ENCODE measurements around the gene LETMD1.

The LETMD1 gene

DNA sequence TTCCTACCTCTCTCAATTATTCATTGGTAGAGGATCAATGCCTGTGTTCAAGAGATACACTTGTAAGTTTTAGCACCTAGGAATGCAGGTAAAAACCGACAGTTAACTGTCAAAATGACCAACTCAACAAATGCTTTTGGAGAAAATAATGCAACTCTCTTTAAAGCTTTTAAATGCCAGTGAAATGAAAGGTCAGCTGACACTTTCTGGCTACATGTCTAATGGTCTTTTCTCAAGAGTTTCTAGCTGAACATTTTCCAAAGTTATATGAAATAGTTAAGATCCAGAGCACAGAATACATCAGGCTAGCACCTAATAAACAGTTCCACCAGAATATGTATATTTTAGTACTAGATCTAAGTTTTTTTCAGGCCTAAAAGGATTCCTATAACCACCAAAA, 33.3 kb downstream of the LETMD1 start:
- in situ Hi-C loops (cut with HindIII; ENCODE audit: low sequenced_read_pairs), result no loop called here
- no peak overlapping the region for H3K4me3 ChIP-seq (ENCODE audit: low read depth, low read length)
- no peak for DNase-seq (ENCODE audit: low read depth, low spot score)
- TF ChIP-seq, protein P1, sequence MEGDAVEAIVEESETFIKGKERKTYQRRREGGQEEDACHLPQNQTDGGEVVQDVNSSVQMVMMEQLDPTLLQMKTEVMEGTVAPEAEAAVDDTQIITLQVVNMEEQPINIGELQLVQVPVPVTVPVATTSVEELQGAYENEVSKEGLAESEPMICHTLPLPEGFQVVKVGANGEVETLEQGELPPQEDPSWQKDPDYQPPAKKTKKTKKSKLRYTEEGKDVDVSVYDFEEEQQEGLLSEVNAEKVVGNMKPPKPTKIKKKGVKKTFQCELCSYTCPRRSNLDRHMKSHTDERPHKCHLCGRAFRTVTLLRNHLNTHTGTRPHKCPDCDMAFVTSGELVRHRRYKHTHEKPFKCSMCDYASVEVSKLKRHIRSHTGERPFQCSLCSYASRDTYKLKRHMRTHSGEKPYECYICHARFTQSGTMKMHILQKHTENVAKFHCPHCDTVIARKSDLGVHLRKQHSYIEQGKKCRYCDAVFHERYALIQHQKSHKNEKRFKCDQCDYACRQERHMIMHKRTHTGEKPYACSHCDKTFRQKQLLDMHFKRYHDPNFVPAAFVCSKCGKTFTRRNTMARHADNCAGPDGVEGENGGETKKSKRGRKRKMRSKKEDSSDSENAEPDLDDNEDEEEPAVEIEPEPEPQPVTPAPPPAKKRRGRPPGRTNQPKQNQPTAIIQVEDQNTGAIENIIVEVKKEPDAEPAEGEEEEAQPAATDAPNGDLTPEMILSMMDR (IDR thresholded peaks at IDR 0.05; ENCODE audit: low read depth, low read length), result no peak

DNA sequence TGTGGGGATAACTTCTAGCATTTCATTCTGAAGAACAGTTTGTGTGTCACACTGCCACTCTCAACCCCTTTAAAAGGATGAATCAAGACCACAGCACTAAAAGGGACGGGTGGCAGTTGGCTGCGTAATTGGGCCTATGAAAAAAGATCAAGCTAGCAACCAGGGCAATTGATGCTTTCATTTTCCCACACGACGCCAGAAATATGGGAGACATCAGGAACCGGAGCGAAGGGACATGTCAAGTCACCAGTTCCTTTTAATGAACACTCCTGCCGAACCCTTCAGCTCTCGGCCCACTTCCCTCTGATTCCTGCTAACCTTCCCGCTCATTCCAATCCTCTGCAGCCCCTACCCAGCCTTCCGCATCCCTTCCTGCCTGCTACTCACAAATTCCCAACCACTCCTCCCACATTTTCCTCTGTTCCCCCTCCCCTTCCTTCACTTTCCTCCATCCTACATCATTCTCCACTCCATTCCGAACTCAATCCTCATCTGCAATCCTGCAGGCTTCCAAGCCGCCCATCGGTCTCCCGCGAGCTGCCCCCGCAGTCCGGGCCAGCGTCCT, 34.5 kb downstream of the LETMD1 start:
- peak overlapping the region; percentile 92 for H3K4me3 ChIP-seq (ENCODE audit: low read depth, low read length)
- in situ Hi-C loops (cut with HindIII; ENCODE audit: low sequenced_read_pairs), result no loop called here
- peak; percentile 43 for DNase-seq (ENCODE audit: low read depth, low spot score)
- TF ChIP-seq, protein P1 (IDR thresholded peaks at IDR 0.05; ENCODE audit: low read depth, low read length), result no peak

DNA sequence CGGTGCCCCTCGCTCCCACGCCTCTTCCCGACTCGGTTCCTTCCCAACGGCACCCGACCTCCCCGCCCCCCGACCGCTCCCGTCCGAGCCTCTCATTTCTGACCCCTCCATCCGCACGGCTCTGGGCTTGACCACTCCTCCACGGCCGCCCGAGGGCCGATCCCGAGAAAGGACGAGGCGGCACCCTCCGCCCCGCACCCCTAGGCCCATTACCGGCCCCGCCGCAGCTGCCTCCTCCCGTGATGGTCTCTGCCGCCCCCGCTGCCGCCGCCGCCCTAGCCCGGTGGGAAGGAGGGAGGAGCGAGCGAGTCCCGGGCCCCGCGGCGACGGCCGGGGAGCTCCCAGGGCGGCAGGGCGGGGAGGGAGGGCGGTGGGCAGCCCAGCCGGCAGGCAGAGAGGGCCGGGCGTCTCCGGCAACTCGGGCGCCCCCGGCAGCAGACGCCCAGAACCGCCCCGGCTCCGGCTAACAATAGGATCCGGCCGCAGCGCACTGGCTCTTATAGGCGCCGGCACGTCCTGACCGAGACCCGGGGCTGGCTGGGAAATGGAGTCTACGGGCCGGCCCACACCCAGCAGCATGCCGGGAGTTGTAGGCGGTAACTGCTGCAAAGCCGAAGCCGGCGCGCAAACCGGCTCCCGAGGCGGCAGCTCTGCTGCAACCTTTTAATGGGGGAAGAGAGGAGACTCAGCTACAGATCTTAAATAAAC, 35.2 kb downstream of the LETMD1 start, which contains the start of gene CSRNP2:
Gene CSRNP2, minus strand, starts transcription at position 471 of the 708 bp plus-strand sequence. CDS start 7,035 bp downstream, outside the sequence.
- H3K4me3 ChIP-seq (ENCODE audit: low read depth, low read length), result peak within 1 kb of the TSS; percentile 92
- TF ChIP-seq, protein P1 (IDR thresholded peaks at IDR 0.05; ENCODE audit: low read depth, low read length), result peak; percentile 31
- in situ Hi-C loops (cut with HindIII; ENCODE audit: low sequenced_read_pairs), result no loop called here
- DNase-seq (ENCODE audit: low read depth, low spot score), result peak; percentile 98

DNA sequence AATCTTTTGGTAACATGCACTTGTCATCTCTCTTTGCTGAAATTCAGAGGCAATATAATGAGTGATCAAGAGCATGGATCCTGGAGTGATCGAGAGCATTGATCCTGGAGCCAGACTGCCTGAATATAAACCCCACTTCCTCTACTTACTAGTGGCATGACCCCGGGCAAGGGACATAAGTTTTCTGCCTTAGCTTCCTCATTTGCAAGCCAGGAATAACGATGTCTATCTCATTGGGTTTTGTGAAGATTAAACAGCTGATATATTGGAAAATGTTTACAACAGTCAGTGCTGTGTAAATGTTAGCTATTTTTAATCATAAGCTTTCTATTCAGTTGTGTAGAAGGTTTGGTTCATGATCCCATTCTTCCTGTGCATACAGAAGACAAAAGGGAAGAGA, 37.6 kb downstream of the LETMD1 start:
- in situ Hi-C loops (cut with HindIII; ENCODE audit: low sequenced_read_pairs), result no loop called here
- no peak overlapping the region for H3K4me3 ChIP-seq (ENCODE audit: low read depth, low read length)
- TF ChIP-seq, protein P1 (IDR thresholded peaks at IDR 0.05; ENCODE audit: low read depth, low read length), result no peak
- DNase-seq (ENCODE audit: low read depth, low spot score), result no peak

DNA sequence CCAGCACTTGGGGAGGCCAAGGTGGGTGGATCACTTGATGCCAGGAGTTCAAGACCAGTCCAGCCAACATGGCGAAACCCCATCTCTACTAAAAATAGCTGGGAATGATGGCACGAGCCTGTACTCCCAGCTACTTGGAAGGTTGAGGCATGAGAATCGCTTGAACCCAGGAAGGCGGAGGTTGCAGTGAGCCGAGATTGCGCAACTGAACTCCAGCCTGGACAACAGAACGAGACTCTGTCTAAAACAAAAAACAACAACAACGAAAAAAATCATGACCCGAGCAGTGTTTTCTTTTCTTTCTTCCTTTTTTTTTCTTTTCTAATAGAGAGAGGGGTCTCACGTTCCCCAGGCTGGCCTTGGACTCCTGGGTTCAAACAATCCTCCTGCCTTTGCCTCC, 38.8 kb downstream of the LETMD1 start:
- DNase-seq (ENCODE audit: low read depth, low spot score), result no peak
- TF ChIP-seq, protein P1 (IDR thresholded peaks at IDR 0.05; ENCODE audit: low read depth, low read length), result no peak
- in situ Hi-C loops (cut with HindIII; ENCODE audit: low sequenced_read_pairs), result no loop called here
- no peak overlapping the region for H3K4me3 ChIP-seq (ENCODE audit: low read depth, low read length)

DNA sequence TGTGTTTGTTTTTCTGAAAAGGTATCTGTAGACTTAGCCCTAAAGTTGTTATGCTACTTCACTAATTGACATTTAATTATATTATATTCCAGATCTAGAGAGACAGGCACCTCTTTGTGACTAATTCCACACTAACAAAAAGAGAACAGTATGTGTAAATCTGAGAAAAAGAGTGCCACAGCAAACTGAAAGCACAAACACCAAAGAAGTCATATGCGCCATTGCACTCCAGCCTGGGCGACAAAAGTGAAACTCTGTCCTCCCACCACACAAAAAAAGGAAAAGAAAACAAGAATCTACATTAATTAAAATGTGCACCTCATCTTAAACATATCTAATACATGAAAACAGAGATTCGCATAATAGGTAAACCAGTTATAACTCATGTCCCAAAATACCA, 39.7 kb downstream of the LETMD1 start:
- TF ChIP-seq, protein P1 (IDR thresholded peaks at IDR 0.05; ENCODE audit: low read depth, low read length), result no peak
- in situ Hi-C loops (cut with HindIII; ENCODE audit: low sequenced_read_pairs), result no loop called here
- H3K4me3 ChIP-seq (ENCODE audit: low read depth, low read length), result no peak overlapping the region
- DNase-seq (ENCODE audit: low read depth, low spot score), result no peak

Measured in astrocyte of the spinal cord (primary cell).